Measurements from ENCODE around the gene PIK3R6. TPM values are rescaled to one million over a fixed set of nuclear protein-coding genes. Genes with fewer than 3 reads are reported as not detected.

Gene PIK3R6
- total and polyA plus RNA-seq, 2 of the 13 experiments (the other 11 are each of a cell fraction or from before 2014, with no cell fraction given): not detected

GRCh38 chr17:8788998-8789397 is 78.5 kb downstream of the PIK3R6 start (continued):
- TF ChIP-seq ARID5B (CRISPR knock-in tag; IDR thresholded peaks at IDR 0.05): peak; percentile 81

GRCh38 chr17:8785547-8786413 is 81.7 kb downstream of the PIK3R6 start:
- Histone ChIP-seq H3K36me3 (replicated peaks in 1 of 2; ENCODE audit: control insufficient read depth in 1 of 2, insufficient read depth in 2 of 2, low read length in 2 of 2) (no peaks in the 10 kb centered on the region), H3K79me2 (ENCODE audit: insufficient read depth, low read length) (no peaks in the 10 kb centered on the region), H4K20me1 (ENCODE audit: insufficient read depth, low read length) (no peaks in the 10 kb centered on the region), H3K4me1 (ENCODE audit: insufficient read depth, low read length) (peaks cover 18% of the 10 kb centered on the region), H3K9ac (ENCODE audit: insufficient read depth, low read depth, low read length) (no peak overlapping the region), H3K9me3 (ENCODE audit: low read length) (no peaks in the 10 kb centered on the region), H2AFZ (ENCODE audit: low read length) (no peak overlapping the region), H3K27me3 (ENCODE audit: control insufficient read depth in 1 of 2, insufficient read depth in 2 of 2, low read length in 2 of 2) (peaks cover 2 to 45% of the 10 kb centered on the region in 2 experiments; a peak in 4 of 5 replicates), H3K4me3 (replicated peaks in 1 of 3; ENCODE audit: insufficient read depth in 1 of 3, low read depth in 2 of 3, low read length in 3 of 3) (no peak overlapping the region), H3K4me2 (ENCODE audit: low read depth, low read length) (no peak overlapping the region), H3K27ac (ENCODE audit: extremely low read length, insufficient read depth, low read length) (no peak overlapping the region)
- ChIA-PET CTCF (ENCODE audit: low intra/inter-chr PET ratio, low total read pairs) (interaction anchor here (0.7 to 1.6 kb wide), 3 partner anchors 32 to 402 kb away, joined by 3 to 5 read pairs (median 4); partner anchors contain the start of gene RPL26), POLR2A (no interaction called here)
- peak; percentile 90 for ATAC-seq
- intact Hi-C loops (cut with micrococcal nuclease; ENCODE audit: unreplicated experiment): no loop called here
- FAIRE-seq: no peak
- WGBS (ENCODE audit: low lambda C conversion rate): 25% methylated on average over 15 of the region's 19 CpGs
- in situ Hi-C loops (cut with HindIII; ENCODE audit: extremely low pct_ligation_motif_present, low pct_unique_long_range_greater_than_20kb): no loop called here
- peak; percentile 47 for DNase-seq (ENCODE audit: low spot score)
- BruUV-seq (replicated peaks): no TSS peak
- peak; percentile 80 for TF ChIP-seq XRCC5 (optimal IDR thresholded peaks at IDR 0.05; ENCODE audit: low read length)
- peak; percentile 85 for TF ChIP-seq STAG1 (CRISPR knock-in tag; IDR thresholded peaks at IDR 0.05)
- peak; percentile 88 for TF ChIP-seq CTCF (CRISPR knock-in tag; IDR thresholded peaks at IDR 0.05)
- TF ChIP-seq ZNF501 (CRISPR knock-in tag; IDR thresholded peaks at IDR 0.05): no peak
- peak; percentile 62 for TF ChIP-seq RAD21 (CRISPR knock-in tag; IDR thresholded peaks at IDR 0.05)
- TF ChIP-seq STAT5B (CRISPR knock-in tag; IDR thresholded peaks at IDR 0.05): no peak
- TF ChIP-seq SMC3 (IDR thresholded peaks at IDR 0.05; ENCODE audit: low read length): peak; percentile 51

Data from HepG2 (cell line).